Activated gamma-delta T cell treated with Interleukin-2 at 50 U/mL for 16 hours (primary cell): ENCODE measurements around the gene POU2AF2.
"Not testable (repeated sequence)": the region's sequence is repeated elsewhere in the genome, so short reads cannot be mapped to it uniquely, and the experiment has no call there.

Experiments
- DNase-seq: peaks from one replicate; pipeline ENCODE4 v3.0.0-alpha.2; 2020

POU2AF2 gene

GRCh38 chr11:111259896-111260295 is 14.4 kb downstream of the POU2AF2 start:
- DNase-seq: no peak

- DNase-seq: no peak
These were observed 15.3 kb downstream of the POU2AF2 start for GRCh38 chr11:111260811-111261210.

GRCh38 chr11:111264646-111265045 is 19.1 kb downstream of the POU2AF2 start:
- no peak for DNase-seq

GRCh38 chr11:111265421-111265820 is 19.9 kb downstream of the POU2AF2 start:
- DNase-seq: no peak

GRCh38 chr11:111268303-111268702 is 22.8 kb downstream of the POU2AF2 start:
- not testable (repeated sequence) for DNase-seq

- no peak for DNase-seq
These were observed 23.8 kb downstream of the POU2AF2 start for GRCh38 chr11:111269146-111269868.

- no peak for DNase-seq
These were observed 26.9 kb downstream of the POU2AF2 start for GRCh38 chr11:111272420-111272819.

GRCh38 chr11:111282562-111283075 is 37.1 kb downstream of the POU2AF2 start:
- DNase-seq: no peak

GRCh38 chr11:111283945-111284481 is 38.5 kb downstream of the POU2AF2 start:
- no peak for DNase-seq

- DNase-seq: no peak
These were observed 39.9 kb downstream of the POU2AF2 start for GRCh38 chr11:111285189-111286091.

GRCh38 chr11:111291764-111292163 is 46.2 kb downstream of the POU2AF2 start:
- DNase-seq: no peak

- DNase-seq: not testable (repeated sequence)
These were observed 46.9 kb downstream of the POU2AF2 start for GRCh38 chr11:111292408-111292807.

- no peak for DNase-seq
These were observed 50.7 kb downstream of the POU2AF2 start for GRCh38 chr11:111296196-111296595.

GRCh38 chr11:111297696-111298095 is 52.2 kb downstream of the POU2AF2 start:
- DNase-seq: no peak

- no peak for DNase-seq
These were observed 53.0 kb downstream of the POU2AF2 start, which contains the start of gene POU2AF3 for GRCh38 chr11:111298413-111299100. Gene POU2AF3, plus strand, starts transcription at chr11:111298546. Its CDS starts 36 bp downstream, at chr11:111298582.

GRCh38 chr11:111299101-111300026 is 53.8 kb downstream of the POU2AF2 start:
- DNase-seq: no peak

- DNase-seq: no peak
These were observed 55.0 kb downstream of the POU2AF2 start for GRCh38 chr11:111300569-111300968.

GRCh38 chr11:111301004-111301841 is 55.7 kb downstream of the POU2AF2 start:
- no peak for DNase-seq

- DNase-seq: no peak
These were observed 56.3 kb downstream of the POU2AF2 start for GRCh38 chr11:111301842-111302118.

- DNase-seq: no peak
These were observed 56.8 kb downstream of the POU2AF2 start for GRCh38 chr11:111302298-111302697.

- no peak for DNase-seq
These were observed 57.9 kb downstream of the POU2AF2 start for GRCh38 chr11:111303461-111303860.
